HepG2 (cell line): ENCODE results near the gene MEA1. TPM values are rescaled to one million over a fixed set of nuclear protein-coding genes. Genes with fewer than 3 reads are reported as not detected.

Experiments used
- ATRX ChIP-seq: sonication (generic); formaldehyde crosslinking; IDR thresholded peaks from 2 replicates; pipeline ENCODE4 v1.4.0; 2020; ENCODE audit warnings: missing genetic modification reagents, borderline replicate concordance
- CBX5 ChIP-seq: sonication (generic); formaldehyde crosslinking; IDR thresholded peaks from 2 replicates; pipeline ENCODE4 v1.4.0; 2020; ENCODE audit warnings: missing genetic modification reagents, borderline replicate concordance
- FLYWCH1 ChIP-seq: sonication (generic); formaldehyde crosslinking; IDR thresholded peaks from 2 replicates; pipeline ENCODE4 v1.8.1; 2023; ENCODE audit warnings: mild to moderate bottlenecking, missing genetic modification reagents
- FOSL2 ChIP-seq: sonication (generic); formaldehyde crosslinking; IDR thresholded peaks from 2 replicates; pipeline ENCODE4 v1.4.0; 2020; ENCODE audit warnings: missing genetic modification reagents
- HOXA7 ChIP-seq: sonication (generic); formaldehyde crosslinking; IDR thresholded peaks from 2 replicates; pipeline ENCODE4 v1.8.1; 2022; ENCODE audit warnings: mild to moderate bottlenecking, missing genetic modification reagents, moderate library complexity
- KMT2A ChIP-seq: sonication (generic); formaldehyde crosslinking; IDR thresholded peaks from 2 replicates; pipeline ENCODE4 v1.4.0; 2020; ENCODE audit warnings: missing genetic modification reagents
- MTA1 ChIP-seq: sonication (generic); formaldehyde crosslinking; IDR thresholded peaks from 2 replicates; pipeline ENCODE4 v1.4.0; 2020; ENCODE audit warnings: missing genetic modification reagents, mild to moderate bottlenecking, borderline replicate concordance
- NFE2 ChIP-seq: sonication (generic); formaldehyde crosslinking; IDR thresholded peaks from 2 replicates; pipeline ENCODE4 v1.4.0; 2020; ENCODE audit warnings: missing genetic modification reagents
- SATB2 ChIP-seq: sonication (generic); formaldehyde crosslinking; IDR thresholded peaks from 2 replicates; pipeline ENCODE4 v1.5.0; 2020; ENCODE audit warnings: missing genetic modification reagents
- SUZ12 ChIP-seq: fragments of 150-350 bp; IDR thresholded peaks from 2 replicates; pipeline ENCODE4 v1.6.1; 2014; ENCODE audit warnings: low read depth, low read length
- WIZ ChIP-seq: sonication (generic); formaldehyde crosslinking; IDR thresholded peaks from 2 replicates; pipeline ENCODE4 v1.5.1; 2020; ENCODE audit warnings: mild to moderate bottlenecking, missing genetic modification reagents
- ZNF24 ChIP-seq: fragments of 450-650 bp; IDR thresholded peaks from 2 replicates; pipeline ENCODE4 v1.6.1; 2017; ENCODE audit warnings: antibody characterized with exemption, mild to moderate bottlenecking
- ZNF891 ChIP-seq: sonication (generic); formaldehyde crosslinking; IDR thresholded peaks from 2 replicates; pipeline ENCODE4 v1.5.0; 2020; ENCODE audit warnings: mild to moderate bottlenecking, missing genetic modification reagents
- polyA plus RNA-seq, 8 experiments: library from polyadenylated mRNA; depleted of rRNA in 3 of 8; stranded (reverse) in 7 of 8; unstranded in 1 of 8; fragments of >200 nt; fragmentation: Illumina TruSeq in 4 of 8; extraction: Trizol in 4 of 8; gene quantifications; 2 replicates each; pipeline versions ENCODE4 v1.2.1 to v1.2.3, GENCODE V29; 2011 to 2016; ENCODE audit warnings: low read depth in 4 of 8, missing spikeins in 1 of 8, mixed read lengths in 1 of 8; ENCODE audit not compliant: insufficient read depth in 1 of 8
- total RNA-seq, 5 experiments: library from RNA; depleted of rRNA; stranded (reverse); fragments of >200 nt; fragmentation: Illumina TruSeq; extraction: Trizol; gene quantifications; 2 replicates each; pipeline ENCODE4 v1.2.3, GENCODE V29; 2016; ENCODE audit warnings: low read depth in 1 of 5
- TF ChIP-seq, protein P1 (sequence below): sonication (generic); formaldehyde crosslinking; IDR thresholded peaks from 2 replicates; pipeline ENCODE4 v1.4.0; 2020; ENCODE audit warnings: mild to moderate bottlenecking, missing genetic modification reagents, borderline replicate concordance
- TF ChIP-seq, protein P2 (sequence below): sonication (generic); formaldehyde crosslinking; IDR thresholded peaks from 2 replicates; pipeline ENCODE4 v1.8.1; 2022; ENCODE audit warnings: mild to moderate bottlenecking, missing genetic modification reagents
- TF ChIP-seq, protein P3 (sequence below): sonication (generic); formaldehyde crosslinking; IDR thresholded peaks from 2 replicates; pipeline ENCODE4 v1.5.1; 2020; ENCODE audit warnings: mild to moderate bottlenecking, moderate library complexity, missing genetic modification reagents
- TF ChIP-seq, protein P4 (sequence below): sonication (generic); formaldehyde crosslinking; IDR thresholded peaks from 2 replicates; pipeline ENCODE4 v1.4.0; 2020; ENCODE audit warnings: missing genetic modification reagents
- TF ChIP-seq, protein P5 (sequence below): IDR thresholded peaks from 2 replicates; pipeline ENCODE4 v1.6.1; 2016; ENCODE audit warnings: low read depth, control low read depth

Gene MEA1
- total and polyA plus RNA-seq, 2 of the 13 experiments (the other 11 are each of a cell fraction or from before 2014, with no cell fraction given), result 75.6 to 86.2 TPM

DNA sequence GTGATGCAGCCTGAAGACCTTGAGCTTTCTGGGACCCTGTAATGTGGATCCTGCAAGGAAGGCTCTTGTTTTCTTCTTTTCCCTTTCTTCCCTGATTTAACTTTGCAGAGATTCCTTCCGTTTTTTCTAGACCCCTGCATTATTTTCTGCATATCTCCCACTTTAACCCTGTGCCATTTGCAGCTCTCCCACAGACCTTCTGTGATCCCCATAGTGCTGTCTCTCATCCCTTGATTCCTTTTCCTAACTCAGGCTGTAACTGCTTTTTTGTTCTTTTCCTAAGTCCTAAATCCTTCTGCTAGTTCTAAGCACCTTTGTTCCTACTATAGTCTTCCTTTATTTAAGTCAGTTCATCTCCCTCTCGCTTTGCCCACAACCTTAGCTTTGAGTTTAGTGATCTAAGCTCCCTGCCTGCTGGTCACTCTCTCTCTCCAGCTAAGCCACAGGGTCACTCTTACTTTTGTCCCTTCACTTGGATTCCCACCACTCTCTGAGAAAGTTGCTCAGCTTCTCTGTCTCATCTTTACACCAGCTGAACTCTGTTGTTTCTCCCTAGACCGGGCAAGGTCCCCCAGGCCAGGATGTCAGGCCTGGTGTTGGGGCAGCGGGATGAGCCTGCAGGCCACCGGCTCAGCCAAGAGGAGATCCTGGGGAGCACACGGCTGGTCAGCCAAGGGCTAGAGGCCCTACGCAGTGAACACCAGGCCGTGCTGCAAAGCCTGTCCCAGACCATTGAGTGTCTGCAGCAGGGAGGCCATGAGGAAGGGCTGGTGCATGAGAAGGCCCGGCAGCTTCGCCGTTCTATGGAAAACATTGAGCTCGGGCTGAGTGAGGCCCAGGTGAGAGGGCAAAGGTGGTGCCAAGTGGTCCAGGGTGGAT is 47.2 kb upstream of the MEA1 start (continued):
- TF ChIP-seq, protein P1, sequence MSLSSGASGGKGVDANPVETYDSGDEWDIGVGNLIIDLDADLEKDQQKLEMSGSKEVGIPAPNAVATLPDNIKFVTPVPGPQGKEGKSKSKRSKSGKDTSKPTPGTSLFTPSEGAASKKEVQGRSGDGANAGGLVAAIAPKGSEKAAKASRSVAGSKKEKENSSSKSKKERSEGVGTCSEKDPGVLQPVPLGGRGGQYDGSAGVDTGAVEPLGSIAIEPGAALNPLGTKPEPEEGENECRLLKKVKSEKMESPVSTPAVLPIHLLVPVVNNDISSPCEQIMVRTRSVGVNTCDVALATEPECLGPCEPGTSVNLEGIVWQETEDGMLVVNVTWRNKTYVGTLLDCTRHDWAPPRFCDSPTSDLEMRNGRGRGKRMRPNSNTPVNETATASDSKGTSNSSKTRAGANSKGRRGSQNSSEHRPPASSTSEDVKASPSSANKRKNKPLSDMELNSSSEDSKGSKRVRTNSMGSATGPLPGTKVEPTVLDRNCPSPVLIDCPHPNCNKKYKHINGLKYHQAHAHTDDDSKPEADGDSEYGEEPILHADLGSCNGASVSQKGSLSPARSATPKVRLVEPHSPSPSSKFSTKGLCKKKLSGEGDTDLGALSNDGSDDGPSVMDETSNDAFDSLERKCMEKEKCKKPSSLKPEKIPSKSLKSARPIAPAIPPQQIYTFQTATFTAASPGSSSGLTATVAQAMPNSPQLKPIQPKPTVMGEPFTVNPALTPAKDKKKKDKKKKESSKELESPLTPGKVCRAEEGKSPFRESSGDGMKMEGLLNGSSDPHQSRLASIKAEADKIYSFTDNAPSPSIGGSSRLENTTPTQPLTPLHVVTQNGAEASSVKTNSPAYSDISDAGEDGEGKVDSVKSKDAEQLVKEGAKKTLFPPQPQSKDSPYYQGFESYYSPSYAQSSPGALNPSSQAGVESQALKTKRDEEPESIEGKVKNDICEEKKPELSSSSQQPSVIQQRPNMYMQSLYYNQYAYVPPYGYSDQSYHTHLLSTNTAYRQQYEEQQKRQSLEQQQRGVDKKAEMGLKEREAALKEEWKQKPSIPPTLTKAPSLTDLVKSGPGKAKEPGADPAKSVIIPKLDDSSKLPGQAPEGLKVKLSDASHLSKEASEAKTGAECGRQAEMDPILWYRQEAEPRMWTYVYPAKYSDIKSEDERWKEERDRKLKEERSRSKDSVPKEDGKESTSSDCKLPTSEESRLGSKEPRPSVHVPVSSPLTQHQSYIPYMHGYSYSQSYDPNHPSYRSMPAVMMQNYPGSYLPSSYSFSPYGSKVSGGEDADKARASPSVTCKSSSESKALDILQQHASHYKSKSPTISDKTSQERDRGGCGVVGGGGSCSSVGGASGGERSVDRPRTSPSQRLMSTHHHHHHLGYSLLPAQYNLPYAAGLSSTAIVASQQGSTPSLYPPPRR (CRISPR knock-in tag), result no peak
- no peak for TF ChIP-seq NFE2 (CRISPR knock-in tag)
- TF ChIP-seq FOSL2 (CRISPR knock-in tag), result no peak
- TF ChIP-seq CBX5 (CRISPR knock-in tag), result no peak
- TF ChIP-seq ZNF891, result peak; percentile 60; the same call in 1 of the 2 replicates
- TF ChIP-seq MTA1 (CRISPR knock-in tag), result no peak
- TF ChIP-seq, protein P2, sequence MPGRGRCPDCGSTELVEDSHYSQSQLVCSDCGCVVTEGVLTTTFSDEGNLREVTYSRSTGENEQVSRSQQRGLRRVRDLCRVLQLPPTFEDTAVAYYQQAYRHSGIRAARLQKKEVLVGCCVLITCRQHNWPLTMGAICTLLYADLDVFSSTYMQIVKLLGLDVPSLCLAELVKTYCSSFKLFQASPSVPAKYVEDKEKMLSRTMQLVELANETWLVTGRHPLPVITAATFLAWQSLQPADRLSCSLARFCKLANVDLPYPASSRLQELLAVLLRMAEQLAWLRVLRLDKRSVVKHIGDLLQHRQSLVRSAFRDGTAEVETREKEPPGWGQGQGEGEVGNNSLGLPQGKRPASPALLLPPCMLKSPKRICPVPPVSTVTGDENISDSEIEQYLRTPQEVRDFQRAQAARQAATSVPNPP (CRISPR knock-in tag), result no peak
- TF ChIP-seq SATB2 (CRISPR knock-in tag), result no peak
- TF ChIP-seq, protein P3, sequence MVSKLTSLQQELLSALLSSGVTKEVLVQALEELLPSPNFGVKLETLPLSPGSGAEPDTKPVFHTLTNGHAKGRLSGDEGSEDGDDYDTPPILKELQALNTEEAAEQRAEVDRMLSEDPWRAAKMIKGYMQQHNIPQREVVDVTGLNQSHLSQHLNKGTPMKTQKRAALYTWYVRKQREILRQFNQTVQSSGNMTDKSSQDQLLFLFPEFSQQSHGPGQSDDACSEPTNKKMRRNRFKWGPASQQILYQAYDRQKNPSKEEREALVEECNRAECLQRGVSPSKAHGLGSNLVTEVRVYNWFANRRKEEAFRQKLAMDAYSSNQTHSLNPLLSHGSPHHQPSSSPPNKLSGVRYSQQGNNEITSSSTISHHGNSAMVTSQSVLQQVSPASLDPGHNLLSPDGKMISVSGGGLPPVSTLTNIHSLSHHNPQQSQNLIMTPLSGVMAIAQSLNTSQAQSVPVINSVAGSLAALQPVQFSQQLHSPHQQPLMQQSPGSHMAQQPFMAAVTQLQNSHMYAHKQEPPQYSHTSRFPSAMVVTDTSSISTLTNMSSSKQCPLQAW (CRISPR knock-in tag), result peak; percentile 40; the same call in 1 of the 2 replicates
- no peak for TF ChIP-seq HOXA7 (CRISPR knock-in tag)
- TF ChIP-seq, protein P4, sequence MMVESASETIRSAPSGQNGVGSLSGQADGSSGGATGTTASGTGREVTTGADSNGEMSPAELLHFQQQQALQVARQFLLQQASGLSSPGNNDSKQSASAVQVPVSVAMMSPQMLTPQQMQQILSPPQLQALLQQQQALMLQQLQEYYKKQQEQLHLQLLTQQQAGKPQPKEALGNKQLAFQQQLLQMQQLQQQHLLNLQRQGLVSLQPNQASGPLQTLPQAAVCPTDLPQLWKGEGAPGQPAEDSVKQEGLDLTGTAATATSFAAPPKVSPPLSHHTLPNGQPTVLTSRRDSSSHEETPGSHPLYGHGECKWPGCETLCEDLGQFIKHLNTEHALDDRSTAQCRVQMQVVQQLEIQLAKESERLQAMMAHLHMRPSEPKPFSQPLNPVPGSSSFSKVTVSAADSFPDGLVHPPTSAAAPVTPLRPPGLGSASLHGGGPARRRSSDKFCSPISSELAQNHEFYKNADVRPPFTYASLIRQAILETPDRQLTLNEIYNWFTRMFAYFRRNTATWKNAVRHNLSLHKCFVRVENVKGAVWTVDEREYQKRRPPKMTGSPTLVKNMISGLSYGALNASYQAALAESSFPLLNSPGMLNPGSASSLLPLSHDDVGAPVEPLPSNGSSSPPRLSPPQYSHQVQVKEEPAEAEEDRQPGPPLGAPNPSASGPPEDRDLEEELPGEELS, result no peak
- TF ChIP-seq, protein P5, sequence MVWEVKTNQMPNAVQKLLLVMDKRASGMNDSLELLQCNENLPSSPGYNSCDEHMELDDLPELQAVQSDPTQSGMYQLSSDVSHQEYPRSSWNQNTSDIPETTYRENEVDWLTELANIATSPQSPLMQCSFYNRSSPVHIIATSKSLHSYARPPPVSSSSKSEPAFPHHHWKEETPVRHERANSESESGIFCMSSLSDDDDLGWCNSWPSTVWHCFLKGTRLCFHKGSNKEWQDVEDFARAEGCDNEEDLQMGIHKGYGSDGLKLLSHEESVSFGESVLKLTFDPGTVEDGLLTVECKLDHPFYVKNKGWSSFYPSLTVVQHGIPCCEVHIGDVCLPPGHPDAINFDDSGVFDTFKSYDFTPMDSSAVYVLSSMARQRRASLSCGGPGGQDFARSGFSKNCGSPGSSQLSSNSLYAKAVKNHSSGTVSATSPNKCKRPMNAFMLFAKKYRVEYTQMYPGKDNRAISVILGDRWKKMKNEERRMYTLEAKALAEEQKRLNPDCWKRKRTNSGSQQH (CRISPR knock-in tag), result 0 out of 2 replicates have a peak, but pooled peaks have one; percentile 68
- TF ChIP-seq ATRX (CRISPR knock-in tag), result no peak
- TF ChIP-seq ZNF24, result no peak
- 0 out of 2 replicates have a peak, but pooled peaks have one; percentile 3 for TF ChIP-seq KMT2A (CRISPR knock-in tag)
- TF ChIP-seq SUZ12, result no peak
- TF ChIP-seq FLYWCH1 (CRISPR knock-in tag), result no peak
- TF ChIP-seq WIZ, result no peak
